SU-DHL-6 (cell line): Measurements from ENCODE around the gene PLEKHJ1.
"Not testable (repeated sequence)": the region's sequence is repeated elsewhere in the genome, so short reads cannot be mapped to it uniquely, and the experiment has no call there.

Experiments used
- H2AFZ ChIP-seq: fragments of 200-600 bp; sonication (generic); 2 replicates; pipeline ENCODE4 v1.6.1; 2014; ENCODE audit warnings: low read depth, mild to moderate bottlenecking, moderate library complexity, mixed read lengths, antibody characterized with exemption, low read length; ENCODE audit not compliant: severe bottlenecking
- H3F3A ChIP-seq: fragments of 200-600 bp; shearing (Covaris generic); 2 replicates; pipeline ENCODE4 v1.6.0; 2016; ENCODE audit warnings: antibody characterized with exemption, mild to moderate bottlenecking; ENCODE audit not compliant: insufficient read depth
- H3K27ac ChIP-seq: fragments of 200-600 bp; sonication (generic); 2 replicates; pipeline ENCODE4 v1.5.1; 2016; ENCODE audit warnings: low read depth, mild to moderate bottlenecking, low read length, moderate library complexity, mixed read lengths
- H3K27me3 ChIP-seq: fragments of 200-600 bp; sonication (generic), shearing (Covaris generic); 2 replicates; pipeline ENCODE4 v1.6.0; 2014; ENCODE audit warnings: mild to moderate bottlenecking, low read length
- H3K36me3 ChIP-seq: fragments of 200-600 bp; sonication (generic); 2 replicates; pipeline ENCODE4 v1.6.1; 2014; ENCODE audit warnings: mild to moderate bottlenecking, low read length, mixed read lengths
- H3K4me2 ChIP-seq: fragments of 300-600, 200-600 bp; shearing (Covaris generic), sonication (generic); 2 replicates; pipeline ENCODE4 v1.6.0; 2014; ENCODE audit warnings: low read length, low read depth, mild to moderate bottlenecking; ENCODE audit not compliant: poor library complexity, severe bottlenecking
- H3K4me3 ChIP-seq: fragments of 200-600 bp; sonication (generic); 2 replicates; pipeline ENCODE4 v1.5.1; 2014; ENCODE audit warnings: antibody characterized with exemption, low read length, mild to moderate bottlenecking, mixed read lengths; ENCODE audit not compliant: insufficient read depth, poor library complexity, severe bottlenecking
- H3K79me2 ChIP-seq: fragments of 200-600 bp; sonication (generic); 2 replicates; pipeline ENCODE4 v1.6.1; 2014; ENCODE audit warnings: mild to moderate bottlenecking, low read length, moderate library complexity; ENCODE audit not compliant: insufficient read depth
- H3K9ac ChIP-seq: fragments of 200-600 bp; sonication (generic); 2 replicates; pipeline ENCODE4 v1.7.0; 2014; ENCODE audit warnings: mild to moderate bottlenecking, low read length
- H3K9me2 ChIP-seq: fragments of 200-600 bp; sonication (generic); replicated peaks from 2 replicates; pipeline ENCODE4 v1.6.1; 2014; ENCODE audit warnings: low read length; ENCODE audit not compliant: insufficient read depth
- H3K9me3 ChIP-seq: fragments of 200-600 bp; sonication (generic); 2 replicates; pipeline ENCODE4 v1.6.1; 2014; ENCODE audit warnings: low read length, mixed read lengths; ENCODE audit not compliant: insufficient read depth
- H4K20me1 ChIP-seq: fragments of 200-600 bp; sonication (generic); 2 replicates; pipeline ENCODE4 v1.6.1; 2014; ENCODE audit warnings: low read depth, mild to moderate bottlenecking, antibody characterized with exemption, low read length, moderate library complexity, mixed read lengths
- EZH2phosphoT487 ChIP-seq: fragments of 200-600 bp; sonication (generic), shearing (Covaris generic); conservative IDR thresholded peaks from 2 replicates; pipeline ENCODE4 v1.6.1; 2018; ENCODE audit warnings: mild to moderate bottlenecking, antibody characterized with exemption, low read length, moderate library complexity, mixed read lengths
- TF ChIP-seq, protein P1 (sequence below): fragments of 200-600 bp; sonication (generic); IDR thresholded peaks from one replicate; pipeline ENCODE4 v1.5.1; 2017; ENCODE audit warnings: antibody characterized with exemption, mild to moderate bottlenecking, low read length, moderate library complexity; ENCODE audit not compliant: insufficient read depth, poor library complexity, severe bottlenecking

PLEKHJ1 gene

DNA sequence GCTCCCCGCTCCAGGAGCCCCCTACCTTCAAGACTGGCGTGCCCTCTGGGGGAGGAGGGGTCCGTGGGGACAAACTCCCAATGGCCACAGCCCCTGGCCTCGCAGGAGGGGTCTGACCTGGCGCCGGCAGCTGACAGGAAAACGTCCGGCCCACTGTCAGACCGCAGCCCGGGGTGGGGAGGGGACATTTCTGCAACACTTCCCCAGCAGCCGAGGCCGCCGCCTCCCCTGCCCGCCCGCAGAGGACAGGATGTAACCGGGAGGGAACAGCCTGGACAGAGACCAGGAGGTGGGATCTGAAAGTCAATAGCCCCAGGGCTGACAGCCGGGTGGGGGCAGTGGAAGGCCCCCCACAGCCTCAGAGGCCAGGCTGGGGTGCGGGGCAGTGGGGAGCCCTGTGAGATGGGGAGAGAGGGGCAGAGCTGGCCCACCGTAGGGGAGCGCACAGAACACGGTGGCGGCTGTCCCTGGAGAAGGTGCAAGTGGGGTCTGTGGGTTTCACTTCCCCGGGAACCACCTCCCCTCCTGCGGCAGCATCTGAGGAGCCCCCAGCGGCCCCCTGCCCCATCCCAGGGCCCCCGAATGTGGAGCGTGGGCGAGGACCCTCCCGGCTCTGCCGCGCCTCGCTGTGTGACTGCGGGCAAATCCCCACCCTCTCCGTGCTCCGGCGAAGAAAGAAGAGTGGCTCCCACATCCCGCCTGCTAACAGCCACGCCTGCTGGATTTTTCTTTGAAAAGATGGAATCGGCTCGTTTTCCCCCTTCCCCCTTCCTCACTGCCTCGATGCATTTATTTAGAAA, 46.1 kb upstream of the PLEKHJ1 start, which contains the start of gene PEAK3:
PEAK3 (minus strand) TSS at position 114 of the 800 bp plus-strand sequence. CDS start 1,244 bp downstream, outside the sequence.
- H3K9me2 ChIP-seq, result no peaks in the 10 kb centered on the region
- 0 out of 2 replicates have a peak, but pooled peaks cover under 1% of the 10 kb centered on the region for H3F3A ChIP-seq
- no peak within 1 kb of the TSS for H3K4me2 ChIP-seq
- H4K20me1 ChIP-seq, result no peaks in the 10 kb centered on the region
- no peaks in the 10 kb centered on the region for H3K27me3 ChIP-seq
- no peaks in the 10 kb centered on the region for H3K36me3 ChIP-seq
- H3K4me3 ChIP-seq, result no peak within 1 kb of the TSS
- H3K9me3 ChIP-seq, result no peaks in the 10 kb centered on the region
- no peaks in the 10 kb centered on the region for H3K79me2 ChIP-seq
- no peak within 1 kb of the TSS for H3K9ac ChIP-seq
- no peak for TF ChIP-seq EZH2phosphoT487
- TF ChIP-seq, protein P1, sequence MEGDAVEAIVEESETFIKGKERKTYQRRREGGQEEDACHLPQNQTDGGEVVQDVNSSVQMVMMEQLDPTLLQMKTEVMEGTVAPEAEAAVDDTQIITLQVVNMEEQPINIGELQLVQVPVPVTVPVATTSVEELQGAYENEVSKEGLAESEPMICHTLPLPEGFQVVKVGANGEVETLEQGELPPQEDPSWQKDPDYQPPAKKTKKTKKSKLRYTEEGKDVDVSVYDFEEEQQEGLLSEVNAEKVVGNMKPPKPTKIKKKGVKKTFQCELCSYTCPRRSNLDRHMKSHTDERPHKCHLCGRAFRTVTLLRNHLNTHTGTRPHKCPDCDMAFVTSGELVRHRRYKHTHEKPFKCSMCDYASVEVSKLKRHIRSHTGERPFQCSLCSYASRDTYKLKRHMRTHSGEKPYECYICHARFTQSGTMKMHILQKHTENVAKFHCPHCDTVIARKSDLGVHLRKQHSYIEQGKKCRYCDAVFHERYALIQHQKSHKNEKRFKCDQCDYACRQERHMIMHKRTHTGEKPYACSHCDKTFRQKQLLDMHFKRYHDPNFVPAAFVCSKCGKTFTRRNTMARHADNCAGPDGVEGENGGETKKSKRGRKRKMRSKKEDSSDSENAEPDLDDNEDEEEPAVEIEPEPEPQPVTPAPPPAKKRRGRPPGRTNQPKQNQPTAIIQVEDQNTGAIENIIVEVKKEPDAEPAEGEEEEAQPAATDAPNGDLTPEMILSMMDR, result no peak
- no peak within 1 kb of the TSS for H3K27ac ChIP-seq
- H2AFZ ChIP-seq, result no peak within 1 kb of the TSS

GRCh38 chr19:2281265-2282061, 45.3 kb upstream of the PLEKHJ1 start:
- H3K4me3 ChIP-seq, H3K4me2 ChIP-seq, H3F3A ChIP-seq, H4K20me1 ChIP-seq, H3K27me3 ChIP-seq, H3K9me2 ChIP-seq, H3K9me3 ChIP-seq, H3K36me3 ChIP-seq, H3K79me2 ChIP-seq, H3K9ac ChIP-seq, H3K27ac ChIP-seq, H2AFZ ChIP-seq: not testable (repeated sequence)

DNA sequence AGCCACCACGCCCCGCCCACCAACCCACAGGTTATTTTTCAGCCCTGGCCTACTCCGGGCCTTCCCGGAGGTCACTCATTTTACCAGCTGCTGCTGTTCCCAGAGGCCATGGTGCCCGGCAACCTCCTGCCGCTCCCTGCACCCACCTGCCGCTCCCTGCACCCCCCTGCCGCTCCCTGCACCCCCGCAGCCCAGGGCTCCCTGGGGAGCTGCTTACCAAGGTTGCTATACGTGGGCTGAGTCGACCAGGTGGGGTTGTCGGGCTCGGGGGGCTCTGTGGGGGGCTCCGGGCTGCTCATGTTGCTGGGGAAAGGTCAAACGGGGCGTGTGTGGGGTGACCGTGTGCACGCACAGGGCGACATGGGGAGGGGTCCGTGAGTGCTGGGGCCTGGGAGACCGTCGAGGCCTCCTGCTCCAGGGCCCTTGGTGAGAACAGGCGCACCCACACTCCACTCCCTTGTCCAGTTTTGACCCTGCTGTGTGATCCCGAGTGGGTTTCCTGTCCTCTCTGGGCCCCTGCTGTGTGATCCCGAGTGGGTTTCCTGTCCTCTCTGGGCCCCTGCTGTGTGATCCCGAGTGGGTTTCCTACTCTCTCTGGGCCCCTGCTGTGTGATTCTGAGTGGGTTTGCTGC, 44.6 kb upstream of the PLEKHJ1 start:
- Histone ChIP-seq H3K9me2 (no peaks in the 10 kb centered on the region), H3K9ac (no peak overlapping the region), H3K9me3 (no peaks in the 10 kb centered on the region), H2AFZ (no peak overlapping the region), H3K79me2 (no peaks in the 10 kb centered on the region), H3K27ac (no peak overlapping the region), H4K20me1 (no peaks in the 10 kb centered on the region), H3K4me2 (no peak overlapping the region), H3K27me3 (no peaks in the 10 kb centered on the region), H3K4me3 (no peak overlapping the region), H3F3A (peaks cover 4% of the 10 kb centered on the region; the same call in 1 of the 2 replicates), H3K36me3 (no peaks in the 10 kb centered on the region)
- TF ChIP-seq, protein P1, result no peak
- TF ChIP-seq EZH2phosphoT487, result no peak
